GM11168 (cell line): ENCODE results near the gene NDUFB4.
"Not testable (repeated sequence)": the region's sequence is repeated elsewhere in the genome, so short reads cannot be mapped to it uniquely, and the experiment has no call there.

Experiments
- in situ Hi-C: fragments of 300-500 bp; cut with MboI; formaldehyde crosslinking; loops from one replicate; pipeline ENCODE4 v1.12.0; 2022; ENCODE audit warnings: low sequenced_read_pairs; ENCODE audit not compliant: unreplicated experiment

Gene NDUFB4

DNA sequence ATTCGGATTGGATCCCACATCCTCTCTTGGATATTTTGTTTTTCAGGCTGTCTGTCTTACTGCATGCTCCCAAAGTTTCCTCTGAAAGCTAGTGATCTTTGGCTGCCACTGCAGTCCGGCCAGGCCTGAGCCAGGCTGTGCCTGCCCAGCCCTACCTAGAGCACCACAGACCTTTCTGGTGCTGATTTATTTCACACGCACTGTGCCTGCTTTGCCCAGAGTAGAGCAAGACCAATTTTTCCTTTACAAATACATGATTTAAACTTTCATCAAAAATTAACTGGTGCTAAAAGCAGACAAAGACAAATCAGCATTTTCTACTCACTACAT, 28.0 kb upstream of the NDUFB4 start:
- in situ Hi-C loops: loop anchor here (25.0 kb wide), 1 partner anchor 331 kb away; no protein-coding TSS in a partner anchor

DNA sequence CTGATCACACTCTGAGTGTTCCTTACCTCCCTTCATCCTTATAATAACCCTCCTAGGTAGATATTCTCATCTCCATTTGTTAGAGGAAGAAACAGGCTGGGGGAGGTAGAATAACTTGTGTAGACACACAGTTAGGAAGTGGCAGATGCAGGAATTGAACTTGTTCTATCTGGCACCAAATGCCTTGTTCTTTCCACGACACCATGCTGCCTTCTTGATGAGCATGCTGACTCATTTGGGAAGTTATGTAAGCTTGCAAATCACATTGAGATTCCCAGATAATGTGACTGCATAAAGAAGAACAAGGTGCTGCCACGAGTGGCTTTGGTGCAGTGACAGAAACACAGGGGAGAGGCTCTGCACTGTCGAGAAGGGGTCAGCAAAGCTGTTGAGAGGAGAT, 27.5 kb upstream of the NDUFB4 start:
- in situ Hi-C loops: loop anchor here (25.0 kb wide), 1 partner anchor 331 kb away; no protein-coding TSS in a partner anchor

- in situ Hi-C loops: loop anchor here (25.0 kb wide), 1 partner anchor 332 kb away; no protein-coding TSS in a partner anchor
These were observed 26.7 kb upstream of the NDUFB4 start for GRCh38 chr3:120569222-120570057.

DNA sequence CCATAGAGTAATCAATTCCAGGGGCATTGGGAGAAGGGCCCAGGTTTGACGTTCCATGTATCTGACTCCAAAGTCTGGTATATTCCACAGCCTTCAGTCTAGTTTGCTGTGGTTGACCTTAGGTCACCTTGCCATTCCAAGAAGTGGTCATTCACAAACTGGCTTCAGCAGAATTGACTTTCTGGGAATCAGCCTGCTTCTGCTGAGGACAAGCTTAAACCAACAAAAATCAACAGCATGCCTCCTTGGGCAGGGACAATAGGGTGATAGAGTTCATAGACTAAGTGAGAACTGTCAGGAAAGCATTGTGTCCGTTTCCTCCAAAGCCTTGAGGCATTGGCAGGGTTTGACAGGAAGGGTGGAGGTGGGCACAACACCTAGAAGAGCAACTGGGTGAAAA, 24.1 kb upstream of the NDUFB4 start:
- in situ Hi-C loops: loop anchor here (25.0 kb wide), 1 partner anchor 335 kb away; no protein-coding TSS in a partner anchor

DNA sequence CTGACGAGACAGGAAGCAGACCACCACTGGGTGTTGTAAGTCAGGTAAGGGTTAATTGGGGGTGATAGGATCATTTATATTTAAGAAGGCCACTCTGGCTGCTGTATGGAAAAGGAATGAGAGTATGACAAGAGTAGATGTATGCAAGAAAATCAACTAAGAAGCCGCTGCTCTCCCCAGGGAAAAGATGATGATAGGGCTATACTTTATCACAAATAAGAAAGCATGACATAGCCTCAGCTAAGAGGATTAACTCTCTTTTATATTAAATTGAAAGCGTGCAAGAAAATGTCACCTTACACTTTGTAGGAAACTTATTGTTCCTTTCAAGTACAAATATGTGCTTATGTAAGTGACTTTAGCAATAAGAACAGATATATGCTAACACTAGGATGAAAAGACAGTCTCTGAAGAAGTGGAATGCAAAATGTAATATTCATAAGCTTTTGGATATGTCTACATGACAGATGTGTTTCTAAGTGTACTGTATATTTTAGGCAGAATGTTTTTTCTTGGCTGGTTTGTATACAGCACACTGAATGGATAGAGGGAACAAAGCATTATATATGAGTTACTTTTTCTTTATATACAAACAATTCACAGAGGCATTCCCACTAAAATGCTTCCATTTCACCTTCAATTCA, 8.7 kb upstream of the NDUFB4 start:
- in situ Hi-C loops: no loop called here

DNA sequence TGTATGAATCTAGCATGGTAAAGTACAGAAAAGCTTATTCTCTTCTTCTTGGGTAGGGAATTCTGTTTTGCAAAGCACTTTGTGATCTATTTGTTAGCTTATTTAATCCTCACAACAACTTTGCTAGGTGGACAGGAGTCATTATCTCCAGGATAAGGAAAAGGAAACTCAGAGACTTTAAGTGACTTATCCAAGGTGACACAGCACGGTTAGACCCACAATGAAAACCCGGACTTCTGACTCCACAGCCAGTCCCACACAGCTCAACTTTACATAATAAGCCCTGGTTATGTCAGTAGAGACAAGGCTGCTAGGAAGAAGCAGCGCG, 384 bp upstream of the NDUFB4 start:
- in situ Hi-C loops: no loop called here

- in situ Hi-C loops: no loop called here
These were observed 702 bp downstream of the NDUFB4 start for GRCh38 chr3:120596853-120597223.

DNA sequence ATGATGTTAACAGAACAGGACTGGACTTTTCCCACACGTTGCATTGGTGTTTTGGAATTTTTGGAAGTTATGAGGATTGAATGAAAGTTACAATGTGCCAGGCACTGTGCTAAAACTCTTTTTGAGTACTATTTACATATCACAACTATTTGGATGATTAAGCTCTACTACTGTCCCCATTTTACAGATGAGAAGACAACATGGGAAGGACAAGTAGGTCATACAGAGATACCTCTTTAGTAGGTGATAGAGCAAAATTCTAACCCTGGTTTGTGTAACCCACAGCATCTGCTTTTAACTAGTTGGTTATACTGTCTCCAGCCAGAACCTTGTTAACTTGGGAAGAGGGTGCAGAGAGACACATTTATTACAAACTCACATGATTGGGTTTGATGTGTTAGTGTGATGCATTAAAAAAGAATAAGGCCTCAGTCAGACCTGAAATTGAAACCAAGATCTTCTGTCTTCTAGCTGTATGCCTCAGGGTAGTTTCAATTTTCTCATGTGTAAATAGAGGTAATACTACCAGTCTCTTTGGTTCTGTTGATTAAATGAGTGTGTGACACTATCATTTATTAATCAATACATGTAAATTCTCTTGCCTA, 1.4 kb downstream of the NDUFB4 start:
- in situ Hi-C loops: no loop called here

GRCh38 chr3:120599211-120599610, 3.1 kb downstream of the NDUFB4 start:
- in situ Hi-C loops: no loop called here

GRCh38 chr3:120601554-120601953, 5.4 kb downstream of the NDUFB4 start:
- in situ Hi-C loops: no loop called here

- in situ Hi-C loops: no loop called here
These were observed 6.5 kb downstream of the NDUFB4 start for GRCh38 chr3:120602682-120603081.

DNA sequence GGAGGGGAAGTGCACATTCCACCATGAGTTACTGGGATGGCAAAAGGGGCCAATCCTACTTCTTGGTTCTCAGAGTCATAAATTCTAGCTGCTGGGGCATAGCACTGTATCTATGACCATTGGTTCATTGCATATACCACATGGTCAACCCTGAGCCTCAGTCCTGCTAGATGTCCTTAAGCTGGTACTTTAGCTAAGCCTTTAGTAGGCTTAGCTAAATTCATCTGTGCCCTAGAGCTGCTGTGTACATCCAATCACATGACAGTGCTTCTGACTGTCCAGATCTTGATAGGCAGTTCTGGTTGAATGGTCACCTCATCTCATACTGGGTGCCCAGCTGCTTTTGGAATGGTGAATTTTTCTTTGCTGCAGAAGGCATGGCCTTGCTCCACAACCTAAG, 8.2 kb downstream of the NDUFB4 start:
- in situ Hi-C loops: no loop called here

DNA sequence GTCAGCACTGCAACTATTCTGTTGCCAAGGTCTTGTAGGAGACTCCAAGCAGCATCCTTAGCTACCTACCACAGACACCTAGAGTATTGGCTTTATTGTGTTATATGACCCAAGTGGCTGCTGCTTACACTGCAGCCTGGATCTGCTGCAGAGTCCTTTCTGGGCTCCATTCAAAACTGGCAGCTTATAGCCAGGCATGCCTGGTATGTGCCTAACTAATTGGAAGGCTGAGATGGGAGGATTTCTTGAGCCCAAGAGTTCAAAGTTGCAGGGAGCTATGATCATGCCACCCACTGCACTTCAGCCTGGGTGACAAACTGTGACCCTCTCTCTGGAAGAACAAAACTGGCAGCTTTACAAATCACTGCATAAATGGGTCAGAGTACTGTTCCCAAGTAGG, 8.6 kb downstream of the NDUFB4 start:
- in situ Hi-C loops: no loop called here

DNA sequence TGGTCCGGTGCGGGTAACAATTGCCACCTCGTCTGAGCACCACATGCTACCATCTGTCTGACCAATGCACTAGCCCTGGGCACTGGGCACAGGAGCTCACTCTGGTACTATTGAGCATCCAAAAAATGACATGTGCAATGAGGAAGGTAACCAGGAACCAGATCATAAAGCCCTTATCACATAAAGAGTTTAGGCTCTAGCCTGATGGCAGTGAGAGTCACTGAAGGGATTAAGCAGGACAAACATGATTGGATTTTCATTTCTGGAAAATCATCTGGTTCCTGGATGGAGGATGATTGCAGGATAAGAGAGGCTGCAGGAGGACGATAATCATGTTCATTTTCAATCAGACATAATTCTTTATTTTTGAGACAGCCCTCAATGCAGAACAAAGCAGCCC, 12.4 kb downstream of the NDUFB4 start:
- in situ Hi-C loops: no loop called here

GRCh38 chr3:120614765-120615164, 18.6 kb downstream of the NDUFB4 start:
- in situ Hi-C loops: no loop called here

DNA sequence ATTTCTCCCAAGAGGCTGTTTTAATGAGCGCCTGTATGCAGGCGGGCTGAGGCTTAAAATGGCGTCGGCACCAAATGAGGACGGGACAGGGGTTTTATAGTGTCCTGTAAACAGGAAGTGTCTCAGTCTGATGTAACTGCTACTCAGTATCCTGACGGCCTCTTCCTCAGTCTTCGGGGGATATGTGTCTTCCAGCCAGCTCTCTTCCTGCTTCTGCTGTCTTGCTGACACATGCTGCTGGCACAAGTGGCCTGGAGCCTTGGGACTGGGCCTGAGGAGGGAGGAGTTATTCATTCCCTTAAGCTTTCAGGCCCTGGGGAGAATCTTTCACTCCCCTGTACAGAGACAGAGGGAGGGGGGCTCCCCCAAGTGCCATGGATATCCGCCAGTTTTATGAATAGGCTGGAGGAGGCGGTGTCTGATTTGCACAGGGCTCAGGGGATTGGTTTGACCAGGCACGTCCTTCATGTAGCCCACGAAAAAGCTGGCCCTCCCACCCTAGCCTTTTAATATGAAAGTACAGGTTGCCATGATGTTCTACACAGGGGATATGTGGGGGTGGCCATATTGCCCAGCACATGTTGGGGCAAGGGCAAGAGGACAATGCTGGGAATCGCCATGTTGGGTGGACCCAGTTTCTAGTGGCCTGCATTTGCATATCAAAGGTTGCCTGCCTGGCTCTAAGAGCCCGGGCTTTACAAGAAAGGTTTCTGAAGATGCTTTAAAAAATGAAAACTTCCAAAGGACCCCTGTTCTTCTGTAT, 19.9 kb downstream of the NDUFB4 start:
- in situ Hi-C loops: no loop called here

DNA sequence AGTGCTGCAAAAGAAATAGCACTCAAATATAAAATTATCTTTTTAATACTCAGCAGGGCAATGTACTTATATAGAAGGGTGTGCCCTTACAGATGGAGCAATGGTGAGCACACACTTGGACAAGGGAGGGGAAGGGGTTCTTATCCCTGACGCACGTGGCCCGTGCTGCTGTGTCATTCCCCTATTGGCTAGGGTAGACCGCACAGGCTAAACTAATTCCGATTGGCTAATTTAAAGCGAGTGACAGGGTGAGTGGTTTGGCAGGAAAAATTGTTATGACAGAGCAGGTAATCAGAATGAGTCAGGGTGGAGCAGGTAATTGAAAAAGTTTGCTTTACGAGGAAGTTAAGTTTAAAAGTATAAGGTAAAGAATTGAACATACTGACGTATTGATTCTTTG, 20.6 kb downstream of the NDUFB4 start:
- in situ Hi-C loops: not testable (repeated sequence)

DNA sequence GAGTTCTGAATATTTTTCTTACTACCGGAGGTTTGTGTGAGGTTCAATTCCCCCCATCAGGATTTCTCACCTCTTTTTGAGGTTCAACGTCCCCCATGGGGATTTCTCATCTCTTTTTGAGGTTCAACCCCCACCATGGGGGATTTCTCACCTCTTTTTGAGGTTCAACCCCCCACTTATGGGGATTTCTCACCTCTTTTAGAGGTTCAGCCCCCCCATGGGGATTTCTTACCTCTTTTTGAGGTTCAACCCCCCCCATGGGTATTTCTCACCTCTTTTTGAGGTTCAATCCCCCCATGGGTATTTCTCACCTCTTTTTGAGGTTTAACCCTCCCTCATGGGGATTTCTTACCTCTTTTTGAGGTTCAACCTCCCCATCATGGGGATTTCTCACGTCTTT, 26.3 kb downstream of the NDUFB4 start:
- in situ Hi-C loops: no loop called here

GRCh38 chr3:120622870-120623726, 27.0 kb downstream of the NDUFB4 start:
- in situ Hi-C loops: no loop called here

- in situ Hi-C loops: no loop called here
These were observed 27.6 kb downstream of the NDUFB4 start for GRCh38 chr3:120623727-120624093.
